NT2/D1 (cell line): ENCODE measurements around the gene TMEM38A.

ENCODE experiments used
- SUZ12 ChIP-seq: IDR thresholded peaks from 2 replicates; pipeline ENCODE4 v1.6.1; 2011; ENCODE audit not compliant: insufficient read length, insufficient read depth; ENCODE audit errors: extremely low read depth
- YY1 ChIP-seq: IDR thresholded peaks from 2 replicates; pipeline ENCODE4 v1.6.1; 2011; ENCODE audit not compliant: insufficient read length, insufficient read depth
- ZNF274 ChIP-seq: IDR thresholded peaks from 2 replicates; pipeline ENCODE4 v1.6.1; 2011; ENCODE audit warnings: mild to moderate bottlenecking, low read depth, low read length

- TF ChIP-seq ZNF274 (no peak), YY1 (no peak), SUZ12 (no peak)
These were observed 23.4 kb upstream of the TMEM38A start for GRCh38 chr19:16637535-16637934.
